KMS-11 (cell line): ENCODE results near the gene PRKCH.

Experiments used
- H2AFZ ChIP-seq: fragments of 200-600 bp; sonication (generic); 2 replicates; pipeline ENCODE4 v1.6.1; 2016; ENCODE audit warnings: antibody characterized with exemption, mixed run types, low read depth
- H3K27ac ChIP-seq: fragments of 200-600 bp; sonication (generic); 2 replicates; pipeline ENCODE4 v1.6.1; 2016; ENCODE audit warnings: mild to moderate bottlenecking, mixed run types
- H3K27me3 ChIP-seq: fragments of 200-600 bp; sonication (generic); 2 replicates; pipeline ENCODE4 v1.6.1; 2017; ENCODE audit warnings: mild to moderate bottlenecking, low read depth, mixed run types, moderate library complexity; ENCODE audit not compliant: insufficient read depth
- H3K36me3 ChIP-seq: fragments of 200-600 bp; sonication (generic); 2 replicates; pipeline ENCODE4 v1.6.1; 2017; ENCODE audit warnings: mild to moderate bottlenecking, mixed run types; ENCODE audit not compliant: insufficient read depth
- H3K4me1 ChIP-seq: fragments of 200-600 bp; sonication (generic); 2 replicates; pipeline ENCODE4 v1.6.1; 2016; ENCODE audit warnings: mild to moderate bottlenecking, low read depth, mixed run types; ENCODE audit not compliant: poor library complexity, severe bottlenecking
- H3K4me2 ChIP-seq: fragments of 200-600 bp; sonication (generic); 2 replicates; pipeline ENCODE4 v1.7.0; 2016; ENCODE audit warnings: mild to moderate bottlenecking, mixed run types
- H3K4me3 ChIP-seq: fragments of 200-600 bp; sonication (generic); IDR thresholded peaks from 2 replicates; pipeline ENCODE4 v1.6.1; 2017; ENCODE audit warnings: low read depth, low read length, mixed read lengths; ENCODE audit not compliant: insufficient read depth
- H3K79me2 ChIP-seq: fragments of 200-600 bp; sonication (generic); 2 replicates; pipeline ENCODE4 v1.6.1; 2016; ENCODE audit warnings: low read depth, mixed run types; ENCODE audit not compliant: insufficient read depth
- H3K9ac ChIP-seq: fragments of 200-600 bp; sonication (generic); 2 replicates; pipeline ENCODE4 v1.6.1; 2016; ENCODE audit warnings: mild to moderate bottlenecking, mixed run types
- H4K20me1 ChIP-seq: fragments of 200-600 bp; sonication (generic); 2 replicates; pipeline ENCODE4 v1.6.1; 2016; ENCODE audit warnings: mild to moderate bottlenecking, mixed run types; ENCODE audit not compliant: insufficient read depth
- TF ChIP-seq, protein P1 (sequence below): fragments of 200-600 bp; sonication (generic); conservative IDR thresholded peaks from 2 replicates; pipeline ENCODE4 v1.6.1; 2017; ENCODE audit warnings: low read depth, mild to moderate bottlenecking, antibody characterized with exemption, low read length, moderate library complexity, mixed read lengths

The PRKCH gene

DNA sequence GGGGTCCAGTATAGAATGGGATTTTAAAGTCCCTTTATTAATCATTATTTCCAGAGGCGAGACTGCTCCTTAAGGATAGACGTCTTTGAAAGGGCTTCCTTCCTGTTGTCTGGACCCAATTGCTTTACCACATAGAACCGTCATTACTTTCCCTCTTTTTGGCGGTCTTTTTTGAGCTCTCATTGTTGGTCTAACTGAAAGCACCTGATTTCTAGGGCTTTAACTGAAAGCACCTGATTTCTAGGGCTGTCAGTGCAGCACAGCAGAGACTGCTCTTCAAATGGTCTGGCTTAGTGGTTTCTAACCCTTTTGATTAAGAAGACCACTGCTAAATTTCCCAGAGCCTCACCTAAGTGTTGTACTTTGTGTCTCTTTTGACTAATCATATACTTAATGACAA lies 95.8 kb downstream of the PRKCH start:
- Histone ChIP-seq H3K36me3 (no peaks in the 10 kb centered on the region), H3K27ac (no peak overlapping the region), H3K9ac (no peak overlapping the region), H3K27me3 (no peaks in the 10 kb centered on the region), H3K4me3 (no peak overlapping the region), H3K4me1 (no peaks in the 10 kb centered on the region), H2AFZ (no peak overlapping the region), H4K20me1 (no peaks in the 10 kb centered on the region), H3K4me2 (no peak overlapping the region), H3K79me2 (no peaks in the 10 kb centered on the region)
- TF ChIP-seq, protein P1, sequence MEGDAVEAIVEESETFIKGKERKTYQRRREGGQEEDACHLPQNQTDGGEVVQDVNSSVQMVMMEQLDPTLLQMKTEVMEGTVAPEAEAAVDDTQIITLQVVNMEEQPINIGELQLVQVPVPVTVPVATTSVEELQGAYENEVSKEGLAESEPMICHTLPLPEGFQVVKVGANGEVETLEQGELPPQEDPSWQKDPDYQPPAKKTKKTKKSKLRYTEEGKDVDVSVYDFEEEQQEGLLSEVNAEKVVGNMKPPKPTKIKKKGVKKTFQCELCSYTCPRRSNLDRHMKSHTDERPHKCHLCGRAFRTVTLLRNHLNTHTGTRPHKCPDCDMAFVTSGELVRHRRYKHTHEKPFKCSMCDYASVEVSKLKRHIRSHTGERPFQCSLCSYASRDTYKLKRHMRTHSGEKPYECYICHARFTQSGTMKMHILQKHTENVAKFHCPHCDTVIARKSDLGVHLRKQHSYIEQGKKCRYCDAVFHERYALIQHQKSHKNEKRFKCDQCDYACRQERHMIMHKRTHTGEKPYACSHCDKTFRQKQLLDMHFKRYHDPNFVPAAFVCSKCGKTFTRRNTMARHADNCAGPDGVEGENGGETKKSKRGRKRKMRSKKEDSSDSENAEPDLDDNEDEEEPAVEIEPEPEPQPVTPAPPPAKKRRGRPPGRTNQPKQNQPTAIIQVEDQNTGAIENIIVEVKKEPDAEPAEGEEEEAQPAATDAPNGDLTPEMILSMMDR: no peak

DNA sequence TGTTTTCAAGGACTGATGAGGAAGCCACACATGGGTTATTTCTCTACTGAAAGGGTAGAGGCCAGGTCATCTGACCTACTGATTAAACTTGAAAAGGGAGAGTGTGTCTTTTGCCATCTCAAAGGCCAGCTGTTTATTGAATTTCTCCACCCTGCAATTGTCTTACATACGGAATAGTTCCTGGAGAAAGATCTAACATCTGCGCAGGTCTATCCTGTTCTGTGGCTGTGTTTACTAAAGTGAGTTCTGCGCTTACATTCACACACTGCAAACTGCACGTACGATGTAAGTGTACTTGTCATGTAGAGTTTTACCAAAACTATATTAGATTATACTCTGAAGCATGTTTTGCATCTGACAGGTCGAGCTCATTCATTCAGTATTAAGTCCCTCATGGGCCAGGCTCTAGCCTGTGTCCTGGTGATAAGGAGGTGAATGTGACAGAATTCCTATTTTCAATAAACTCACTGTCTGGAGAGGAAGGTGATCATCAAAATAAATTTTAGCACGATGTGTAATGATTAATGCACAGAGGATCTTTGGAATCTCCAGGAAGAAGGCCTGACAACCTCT lies 96.6 kb downstream of the PRKCH start:
- Histone ChIP-seq H3K4me1 (no peaks in the 10 kb centered on the region), H3K27ac (no peak overlapping the region), H3K9ac (no peak overlapping the region), H3K4me2 (no peak overlapping the region), H4K20me1 (no peaks in the 10 kb centered on the region), H3K4me3 (no peak overlapping the region), H3K36me3 (no peaks in the 10 kb centered on the region), H2AFZ (no peak overlapping the region), H3K27me3 (no peaks in the 10 kb centered on the region), H3K79me2 (no peaks in the 10 kb centered on the region)
- TF ChIP-seq, protein P1: no peak

DNA sequence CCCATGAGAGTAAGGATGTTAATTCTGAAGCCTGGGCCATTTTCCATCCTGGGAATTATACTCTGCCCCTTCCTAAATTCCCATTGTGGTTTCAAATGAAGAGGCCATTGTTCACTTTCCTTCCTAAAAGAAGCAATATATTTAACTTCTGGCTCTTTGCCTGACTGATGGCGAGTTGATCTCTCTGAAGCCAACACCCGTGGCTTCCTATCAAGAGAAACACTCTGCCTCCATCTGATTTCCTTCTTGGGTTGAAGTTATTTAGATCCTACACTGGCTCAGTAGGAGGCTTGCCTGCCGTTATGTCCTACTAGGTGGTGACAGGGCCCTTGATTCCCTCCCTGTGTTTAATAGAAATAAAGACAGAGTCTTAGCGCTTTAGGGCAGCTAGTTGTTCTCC lies 97.4 kb downstream of the PRKCH start:
- no peaks in the 10 kb centered on the region for H3K27me3 ChIP-seq
- H3K36me3 ChIP-seq: no peaks in the 10 kb centered on the region
- TF ChIP-seq, protein P1: no peak
- no peak overlapping the region for H3K27ac ChIP-seq
- no peaks in the 10 kb centered on the region for H4K20me1 ChIP-seq
- H3K4me3 ChIP-seq: no peak overlapping the region
- no peak overlapping the region for H2AFZ ChIP-seq
- no peaks in the 10 kb centered on the region for H3K79me2 ChIP-seq
- H3K4me1 ChIP-seq: no peaks in the 10 kb centered on the region
- H3K9ac ChIP-seq: no peak overlapping the region
- no peak overlapping the region for H3K4me2 ChIP-seq

DNA sequence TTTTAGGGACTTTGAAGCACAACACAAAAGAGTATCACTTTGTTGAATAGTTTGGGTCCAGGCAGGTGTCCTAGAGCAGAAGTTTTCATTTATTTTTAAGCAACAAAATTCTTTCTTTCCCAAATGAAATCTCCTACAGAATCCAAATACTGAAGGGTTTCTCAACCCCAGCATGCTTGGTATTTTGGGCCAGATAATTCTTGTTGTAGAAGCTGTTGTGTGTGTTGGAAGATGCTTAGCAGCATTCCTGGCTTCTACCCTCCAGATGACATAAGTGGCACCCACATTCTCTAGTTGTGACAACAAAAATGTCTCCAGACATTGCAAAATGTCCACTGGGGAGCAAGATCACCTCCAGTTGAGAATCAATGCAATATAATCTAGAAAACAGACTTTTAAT lies 97.8 kb downstream of the PRKCH start:
- H2AFZ ChIP-seq: no peak overlapping the region
- no peak overlapping the region for H3K4me3 ChIP-seq
- no peak overlapping the region for H3K27ac ChIP-seq
- H4K20me1 ChIP-seq: no peaks in the 10 kb centered on the region
- H3K4me2 ChIP-seq: no peak overlapping the region
- H3K27me3 ChIP-seq: no peaks in the 10 kb centered on the region
- H3K79me2 ChIP-seq: no peaks in the 10 kb centered on the region
- no peaks in the 10 kb centered on the region for H3K4me1 ChIP-seq
- no peaks in the 10 kb centered on the region for H3K36me3 ChIP-seq
- no peak overlapping the region for H3K9ac ChIP-seq
- TF ChIP-seq, protein P1: no peak
